WTC11 (cell line): ENCODE results near the gene GAS6. TPM values are rescaled to one million over a fixed set of nuclear protein-coding genes. Genes with fewer than 3 reads are reported as not detected.

Experiments used
- ATAC-seq: fragments of 200-7000 bp; cut with Tn5 transposase; 2 replicates; pipeline ENCODE4 v1.10.0; 2021; ENCODE audit warnings: mild to moderate bottlenecking, moderate library complexity
- CTCF ChIA-PET: fragments of 300-600 bp; sonication (Branson Sonifier 250); formaldehyde crosslinking; loops from one replicate; lab custom pipeline; 2021; ENCODE audit warnings: antibody characterized with exemption; lab: Charles Lee
- POLR2A ChIA-PET: fragments of 350-600 bp; sonication (Branson Sonifier 250); formaldehyde crosslinking; loops from one replicate; lab custom pipeline; 2021; ENCODE audit warnings: antibody characterized with exemption; lab: Charles Lee
- DNase-seq: peaks from one replicate; pipeline ENCODE4 v3.0.0; 2021; ENCODE audit warnings: low spot score
- H3K27ac Mint-ChIP-seq: 2 replicates; pipeline ENCODE4 v1.8.0; 2021; ENCODE audit warnings: mixed read lengths
- H3K27me3 Mint-ChIP-seq: 2 replicates; pipeline ENCODE4 v1.8.0; 2021; ENCODE audit warnings: low read depth, mild to moderate bottlenecking, moderate library complexity, mixed read lengths
- H3K36me3 Mint-ChIP-seq: 2 replicates; pipeline ENCODE4 v1.8.0; 2021; ENCODE audit warnings: mixed read lengths
- H3K4me1 Mint-ChIP-seq: 2 replicates; pipeline ENCODE4 v1.8.0; 2022; ENCODE audit warnings: mixed read lengths
- H3K4me3 Mint-ChIP-seq: 2 replicates; pipeline ENCODE4 v1.8.0; 2021; ENCODE audit warnings: mild to moderate bottlenecking, moderate library complexity, mixed read lengths
- H3K9me3 Mint-ChIP-seq: 2 replicates; pipeline ENCODE4 v1.8.0; 2021; ENCODE audit warnings: mixed read lengths
- AR ChIP-seq: fragments of 250-450 bp; sonication (Bioruptor Pico); IDR thresholded peaks from 2 replicates; pipeline ENCODE4 v1.9.0; 2021; ENCODE audit warnings: mild to moderate bottlenecking
- ARID4B ChIP-seq: sonication (generic); formaldehyde crosslinking; IDR thresholded peaks from 2 replicates; pipeline ENCODE4 v1.8.0; 2023; ENCODE audit warnings: missing genetic modification reagents, mild to moderate bottlenecking, borderline replicate concordance
- ATF1 ChIP-seq: sonication (generic); formaldehyde crosslinking; IDR thresholded peaks from 2 replicates; pipeline ENCODE4 v1.8.1; 2023; ENCODE audit warnings: mild to moderate bottlenecking, moderate library complexity, missing genetic modification reagents
- ATF2 ChIP-seq: sonication (generic); formaldehyde crosslinking; IDR thresholded peaks from 2 replicates; pipeline ENCODE4 v1.8.1; 2022; ENCODE audit warnings: low read depth, missing genetic modification reagents, borderline replicate concordance
- CREB1 ChIP-seq: sonication (generic); formaldehyde crosslinking; IDR thresholded peaks from 2 replicates; pipeline ENCODE4 v1.8.0; 2023; ENCODE audit warnings: mild to moderate bottlenecking, missing genetic modification reagents
- E2F4 ChIP-seq: sonication (generic); formaldehyde crosslinking; IDR thresholded peaks from 2 replicates; pipeline ENCODE4 v1.8.1; 2022; ENCODE audit warnings: low read depth, mild to moderate bottlenecking, moderate library complexity, missing genetic modification reagents, borderline replicate concordance
- HMGA2 ChIP-seq: fragments of 250-450 bp; sonication (Bioruptor Pico); IDR thresholded peaks from 2 replicates; pipeline ENCODE4 v1.4.0; 2021; ENCODE audit warnings: mild to moderate bottlenecking, moderate library complexity
- IRF1 ChIP-seq: sonication (generic); formaldehyde crosslinking; IDR thresholded peaks from 2 replicates; pipeline ENCODE4 v1.8.0; 2023; ENCODE audit warnings: missing genetic modification reagents
- IRF2 ChIP-seq: sonication (generic); formaldehyde crosslinking; IDR thresholded peaks from 2 replicates; pipeline ENCODE4 v1.8.0; 2022; ENCODE audit warnings: low read depth, missing genetic modification reagents, borderline replicate concordance
- JAZF1 ChIP-seq: fragments of 250-450 bp; sonication (Bioruptor Pico); IDR thresholded peaks from 2 replicates; pipeline ENCODE4 v1.9.0; 2021; ENCODE audit warnings: moderate library complexity, mild to moderate bottlenecking, inconsistent platforms
- KAT7 ChIP-seq: sonication (generic); formaldehyde crosslinking; IDR thresholded peaks from 2 replicates; pipeline ENCODE4 v1.8.1; 2023; ENCODE audit warnings: missing genetic modification reagents, mild to moderate bottlenecking, borderline replicate concordance
- MXD4 ChIP-seq: fragments of 250-450 bp; sonication (Bioruptor Pico); IDR thresholded peaks from 2 replicates; pipeline ENCODE4 v1.8.0; 2021; ENCODE audit warnings: mild to moderate bottlenecking, moderate library complexity, borderline replicate concordance
- NR1H2 ChIP-seq: sonication (generic); formaldehyde crosslinking; IDR thresholded peaks from 2 replicates; pipeline ENCODE4 v1.9.0; 2021; ENCODE audit warnings: mild to moderate bottlenecking, moderate library complexity, missing genetic modification reagents
- NR3C1 ChIP-seq: sonication (generic); formaldehyde crosslinking; conservative IDR thresholded peaks from 2 replicates; pipeline ENCODE4 v1.8.1; 2023; ENCODE audit warnings: low read depth, mild to moderate bottlenecking, missing genetic modification reagents
- SOX15 ChIP-seq: fragments of 250-450 bp; sonication (Bioruptor Pico); IDR thresholded peaks from 2 replicates; pipeline ENCODE4 v1.9.0; 2021; ENCODE audit warnings: mild to moderate bottlenecking
- TCF7 ChIP-seq: sonication (generic); formaldehyde crosslinking; IDR thresholded peaks from 2 replicates; pipeline ENCODE4 v1.8.0; 2022; ENCODE audit warnings: mild to moderate bottlenecking, low read depth, missing genetic modification reagents, moderate library complexity
- TEAD1 ChIP-seq: sonication (generic); formaldehyde crosslinking; IDR thresholded peaks from 2 replicates; pipeline ENCODE4 v1.8.0; 2022; ENCODE audit warnings: mild to moderate bottlenecking, missing genetic modification reagents
- USF1 ChIP-seq: sonication (generic); formaldehyde crosslinking; IDR thresholded peaks from 2 replicates; pipeline ENCODE4 v1.8.0; 2022; ENCODE audit warnings: mild to moderate bottlenecking, missing genetic modification reagents
- ZBTB21 ChIP-seq: sonication (generic); formaldehyde crosslinking; IDR thresholded peaks from 2 replicates; pipeline ENCODE4 v1.8.1; 2023; ENCODE audit warnings: mild to moderate bottlenecking, missing genetic modification reagents, borderline replicate concordance
- ZMAT4 ChIP-seq: fragments of 250-450 bp; sonication (Bioruptor Pico); IDR thresholded peaks from 2 replicates; pipeline ENCODE4 v1.9.0; 2021; ENCODE audit warnings: mild to moderate bottlenecking
- ZNF121 ChIP-seq: sonication (generic); formaldehyde crosslinking; IDR thresholded peaks from 2 replicates; pipeline ENCODE4 v1.8.0; 2023; ENCODE audit warnings: missing genetic modification reagents
- ZSCAN18 ChIP-seq: fragments of 250-450 bp; sonication (Bioruptor Pico); IDR thresholded peaks from 2 replicates; pipeline ENCODE4 v2.1.2; 2022; ENCODE audit warnings: mild to moderate bottlenecking, moderate library complexity
- total RNA-seq: library from RNA; stranded (reverse); gene quantifications from 3 replicates; pipeline ENCODE4 v1.2.3, GENCODE V29; 2021

GAS6 gene
- total RNA-seq, 1 experiment from 2014 or later = 29.4 TPM

- Mint-ChIP-seq H3K36me3 (no peaks in the 10 kb centered on the region), H3K27me3 (no peaks in the 10 kb centered on the region), H3K27ac (no peak overlapping the region), H3K9me3 (peaks cover 9% of the 10 kb centered on the region; the same call in 1 of the 2 replicates), H3K4me3 (no peak overlapping the region), H3K4me1 (peaks cover under 1% of the 10 kb centered on the region; the same call in 1 of the 2 replicates)
- ATAC-seq = no peak
- CTCF ChIA-PET = no interaction called here
- POLR2A ChIA-PET = no interaction called here
- DNase-seq = no peak
- TF ChIP-seq HMGA2 (CRISPR knock-in tag) (no peak), ATF2 (no peak), NR1H2 (CRISPR knock-in tag) (no peak), ATF1 (CRISPR knock-in tag) (no peak), TEAD1 (no peak), SOX15 (CRISPR knock-in tag) (no peak), KAT7 (CRISPR knock-in tag) (no peak), NR3C1 (CRISPR knock-in tag) (no peak), ZNF121 (CRISPR knock-in tag) (no peak), IRF1 (CRISPR knock-in tag) (no peak), ZMAT4 (no peak), USF1 (no peak), IRF2 (CRISPR knock-in tag) (no peak), AR (no peak), MXD4 (CRISPR knock-in tag) (no peak), JAZF1 (no peak), TCF7 (CRISPR knock-in tag) (no peak), CREB1 (CRISPR knock-in tag) (no peak), ZBTB21 (CRISPR knock-in tag) (no peak)
These were observed 38.6 kb upstream of the GAS6 start for GRCh38 chr13:113902481-113902880.

GRCh38 chr13:113901642-113902041 is 37.8 kb upstream of the GAS6 start:
- CTCF ChIA-PET = no interaction called here
- Mint-ChIP-seq H3K36me3 (no peaks in the 10 kb centered on the region; the same call in 1 of the 2 replicates), H3K27ac (no peak overlapping the region), H3K27me3 (no peaks in the 10 kb centered on the region), H3K4me1 (no peaks in the 10 kb centered on the region), H3K4me3 (no peak overlapping the region), H3K9me3 (peaks cover 17% of the 10 kb centered on the region)
- no peak for ATAC-seq
- DNase-seq = no peak
- POLR2A ChIA-PET = no interaction called here
- TF ChIP-seq ZSCAN18 (no peak), E2F4 (CRISPR knock-in tag) (no peak), ARID4B (CRISPR knock-in tag) (no peak), NR3C1 (CRISPR knock-in tag) (no peak), ZBTB21 (CRISPR knock-in tag) (no peak)
